ENCODE measurements around the gene PPM1K. TPM values are rescaled to one million over a fixed set of nuclear protein-coding genes. Genes with fewer than 3 reads are reported as not detected.

Gene PPM1K
- polyA plus RNA-seq, 1 donor (not counting 4 experiments of a cell fraction or from before 2014, with no cell fraction given) = 9.8 TPM

DNA sequence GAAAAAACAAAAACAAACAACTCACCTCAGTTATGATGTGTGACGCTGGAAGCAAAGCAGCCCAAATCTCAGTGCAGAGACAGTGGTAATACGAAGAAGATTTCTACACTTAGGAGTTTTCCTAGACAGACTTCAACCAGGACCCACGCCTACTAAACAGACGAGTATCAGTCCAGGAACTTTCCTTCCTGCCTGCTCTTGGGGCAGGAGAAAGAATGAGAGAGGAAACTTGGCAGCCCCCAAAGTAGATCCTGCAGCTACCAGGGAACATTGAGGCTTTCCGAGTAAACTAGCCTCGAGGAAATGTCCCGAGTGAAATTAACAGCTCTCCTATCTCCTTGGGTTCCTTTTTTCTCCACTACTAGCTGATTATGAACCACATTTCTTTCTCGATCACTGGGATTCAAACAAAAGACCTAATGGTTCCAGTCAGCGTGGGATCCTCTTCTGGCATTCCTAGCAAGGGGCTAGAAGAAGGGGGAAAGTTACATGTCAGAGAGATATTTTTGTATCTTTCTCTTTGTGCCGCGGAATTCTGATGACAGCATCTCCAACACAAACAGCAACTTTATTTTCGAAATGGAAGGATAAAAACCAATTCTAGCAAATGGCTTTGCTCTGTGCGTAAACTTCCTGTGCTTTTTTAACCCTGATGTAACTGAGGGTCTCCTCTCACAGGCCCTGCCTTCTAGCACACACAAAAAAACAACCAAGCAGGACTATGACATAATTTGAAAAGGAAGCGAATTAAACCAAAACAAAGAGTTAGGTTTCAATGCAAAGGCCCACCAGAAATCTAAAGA is 53.2 kb downstream of the PPM1K start:
- Histone ChIP-seq H3K36me3 (ENCODE audit: control insufficient read depth in 2 of 2, extremely low read depth in 1 of 2, insufficient read depth in 2 of 2, low read length in 2 of 2) (no peaks in the 10 kb centered on the region), H3K79me2 (ENCODE audit: control insufficient read depth, insufficient read depth, low read length) (no peaks in the 10 kb centered on the region), H4K20me1 (ENCODE audit: control insufficient read depth, extremely low read depth, insufficient read depth, low read length) (no peaks in the 10 kb centered on the region), H3K4me2 (ENCODE audit: control insufficient read depth, extremely low read depth, insufficient read depth, low read depth, low read length) (no peak overlapping the region), H3K9me3 (ENCODE audit: control insufficient read depth, low read depth, low read length) (no peaks in the 10 kb centered on the region), H3K27ac (ENCODE audit: control insufficient read depth, insufficient read depth, low read length) (no peak overlapping the region), H3K27me3 (ENCODE audit: control insufficient read depth, extremely low read depth, insufficient read depth, low read length) (no peaks in the 10 kb centered on the region), H3K4me1 (ENCODE audit: control insufficient read depth, extremely low read depth, insufficient read depth, low read length) (no peaks in the 10 kb centered on the region), H3K9ac (ENCODE audit: control insufficient read depth, extremely low read depth, insufficient read depth, low read length) (no peak overlapping the region), H3K9me1 (ENCODE audit: control insufficient read depth, extremely low read depth, insufficient read depth, low read length) (no peaks in the 10 kb centered on the region), H2AFZ (ENCODE audit: control insufficient read depth, low read length) (no peak overlapping the region), H3K4me3 (ENCODE audit: control insufficient read depth in 2 of 3, extremely low read depth in 1 of 3, insufficient read depth in 2 of 3, low read depth in 1 of 3, low read length in 3 of 3) (no peak overlapping the region)
- DNase-seq (ENCODE audit: low read depth, low spot score) (no peak), FAIRE-seq (no peak)
- TF ChIP-seq EZH2 (IDR thresholded peaks at IDR 0.05; ENCODE audit: low read length) = no peak
- TF ChIP-seq CTCF (optimal IDR thresholded peaks at IDR 0.05 in 1 of 3, IDR thresholded peaks at IDR 0.05 in 1 of 3, conservative IDR thresholded peaks at IDR 0.05 in 1 of 3; ENCODE audit: extremely low read depth in 1 of 3, insufficient read depth in 2 of 3, low read length in 3 of 3) = no peak
- dilution Hi-C loops (cut with MboI; ENCODE audit: extremely low pct_ligation_motif_present, low sequenced_read_pairs) = loop anchor here (25.0 kb wide), 1 partner anchor 281 kb away; the partner anchor contains the start of gene PYURF

DNA sequence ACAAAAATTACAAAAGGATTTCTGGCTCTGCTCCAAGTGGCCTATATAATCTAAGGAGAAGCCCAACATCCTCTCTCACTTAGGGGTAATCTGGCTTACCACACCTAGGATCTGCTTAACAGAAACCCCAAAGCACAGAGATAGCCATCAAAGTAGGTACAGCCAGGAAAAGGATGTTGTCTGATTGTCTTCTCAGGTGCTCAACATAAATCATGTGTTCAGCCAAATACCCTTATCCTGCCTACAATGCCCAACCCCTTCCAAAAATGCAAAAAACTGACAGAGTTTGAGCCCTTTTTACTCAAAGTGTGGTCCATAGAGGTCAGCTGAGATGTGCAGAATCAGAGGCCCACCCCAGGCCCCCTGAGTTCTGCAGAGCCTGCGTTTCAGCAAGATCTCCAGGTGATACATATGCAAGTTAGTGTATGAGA is 53.9 kb downstream of the PPM1K start:
- Histone ChIP-seq H3K4me1 (ENCODE audit: control insufficient read depth, extremely low read depth, insufficient read depth, low read length) (no peaks in the 10 kb centered on the region), H3K9me3 (ENCODE audit: control insufficient read depth, low read depth, low read length) (no peaks in the 10 kb centered on the region), H3K4me2 (ENCODE audit: control insufficient read depth, extremely low read depth, insufficient read depth, low read depth, low read length) (no peak overlapping the region), H3K9ac (ENCODE audit: control insufficient read depth, extremely low read depth, insufficient read depth, low read length) (no peak overlapping the region), H2AFZ (ENCODE audit: control insufficient read depth, low read length) (no peak overlapping the region), H3K27me3 (ENCODE audit: control insufficient read depth, extremely low read depth, insufficient read depth, low read length) (no peaks in the 10 kb centered on the region), H3K79me2 (ENCODE audit: control insufficient read depth, insufficient read depth, low read length) (no peaks in the 10 kb centered on the region), H4K20me1 (ENCODE audit: control insufficient read depth, extremely low read depth, insufficient read depth, low read length) (no peaks in the 10 kb centered on the region), H3K27ac (ENCODE audit: control insufficient read depth, insufficient read depth, low read length) (no peak overlapping the region), H3K4me3 (ENCODE audit: control insufficient read depth in 2 of 3, extremely low read depth in 1 of 3, insufficient read depth in 2 of 3, low read depth in 1 of 3, low read length in 3 of 3) (no peak overlapping the region), H3K36me3 (ENCODE audit: control insufficient read depth in 2 of 2, extremely low read depth in 1 of 2, insufficient read depth in 2 of 2, low read length in 2 of 2) (no peaks in the 10 kb centered on the region), H3K9me1 (ENCODE audit: control insufficient read depth, extremely low read depth, insufficient read depth, low read length) (no peaks in the 10 kb centered on the region)
- FAIRE-seq (no peak), DNase-seq (ENCODE audit: low read depth, low spot score) (no peak)
- TF ChIP-seq CTCF (optimal IDR thresholded peaks at IDR 0.05 in 1 of 3, IDR thresholded peaks at IDR 0.05 in 1 of 3, conservative IDR thresholded peaks at IDR 0.05 in 1 of 3; ENCODE audit: extremely low read depth in 1 of 3, insufficient read depth in 2 of 3, low read length in 3 of 3) = no peak
- no peak for TF ChIP-seq EZH2 (IDR thresholded peaks at IDR 0.05; ENCODE audit: low read length)
- dilution Hi-C loops (cut with MboI; ENCODE audit: extremely low pct_ligation_motif_present, low sequenced_read_pairs) = loop anchor here (25.0 kb wide), 1 partner anchor 282 kb away; the partner anchor contains the start of gene PYURF

Measured in keratinocyte (primary cell).